Measurements from ENCODE around the gene STX2.

Gene STX2

DNA sequence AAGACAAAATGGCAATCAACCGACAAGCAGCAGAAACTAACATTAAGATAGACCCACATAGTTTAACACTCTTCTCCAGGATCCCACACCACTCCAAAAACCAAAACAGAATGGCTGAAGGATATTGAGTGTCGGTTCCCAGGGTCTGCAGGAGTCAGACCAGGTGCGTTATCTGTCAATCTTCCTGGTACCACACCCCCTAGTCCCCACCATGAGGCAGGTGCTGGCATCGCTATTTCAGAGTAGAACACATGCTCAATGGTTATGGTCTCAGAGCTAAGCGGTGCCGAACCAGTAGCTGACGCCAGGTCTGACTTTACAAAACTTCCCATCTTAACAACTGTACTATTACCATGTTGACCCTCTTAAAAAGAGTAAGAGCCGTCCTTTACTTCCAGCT, 10.2 kb downstream of the STX2 start:
- no peak for DNase-seq (ENCODE audit: low read depth)
- Histone ChIP-seq H3K9ac (ENCODE audit: low read length) (no peak overlapping the region), H3K4me3 (ENCODE audit: low read length) (no peak overlapping the region), H3K9me3 (ENCODE audit: control insufficient read depth, low read length) (no peaks in the 10 kb centered on the region), H3K36me3 (ENCODE audit: control insufficient read depth, insufficient read depth, low read length, severe bottlenecking) (no peaks in the 10 kb centered on the region), H3K4me1 (ENCODE audit: control insufficient read depth, insufficient read depth, low read length) (peaks cover 34% of the 10 kb centered on the region), H3K27me3 (replicated peaks; ENCODE audit: control insufficient read depth, insufficient read depth, low read length) (no peaks in the 10 kb centered on the region)

DNA sequence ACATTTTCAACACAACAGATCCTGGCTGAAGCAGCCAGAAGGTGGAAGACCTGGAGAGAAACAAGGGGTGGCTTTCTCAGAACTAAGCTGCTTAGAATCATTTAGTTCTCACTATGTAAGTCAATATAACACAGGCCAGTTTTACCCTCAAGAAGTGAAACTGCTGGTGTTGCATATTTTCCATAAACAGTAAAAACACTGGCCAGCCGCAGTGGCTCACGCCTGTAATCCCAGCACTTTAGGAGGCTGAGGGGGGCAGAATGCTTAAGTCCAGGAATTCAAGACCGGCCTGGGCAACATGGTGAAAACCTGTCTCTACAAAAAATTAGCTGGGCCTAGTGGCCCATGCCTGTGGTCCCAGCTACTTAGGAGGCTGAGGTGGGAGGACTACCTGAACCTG, 11.6 kb downstream of the STX2 start:
- H3K9ac ChIP-seq (ENCODE audit: low read length) = peak overlapping the region; percentile 64
- H3K9me3 ChIP-seq (ENCODE audit: control insufficient read depth, low read length) = no peaks in the 10 kb centered on the region
- H3K36me3 ChIP-seq (ENCODE audit: control insufficient read depth, insufficient read depth, low read length, severe bottlenecking) = peaks cover 13% of the 10 kb centered on the region
- H3K27me3 ChIP-seq (replicated peaks; ENCODE audit: control insufficient read depth, insufficient read depth, low read length) = no peaks in the 10 kb centered on the region
- DNase-seq (ENCODE audit: low read depth) = peak; percentile 38
- no peak overlapping the region for H3K4me3 ChIP-seq (ENCODE audit: low read length)
- peaks cover 24% of the 10 kb centered on the region for H3K4me1 ChIP-seq (ENCODE audit: control insufficient read depth, insufficient read depth, low read length)

DNA sequence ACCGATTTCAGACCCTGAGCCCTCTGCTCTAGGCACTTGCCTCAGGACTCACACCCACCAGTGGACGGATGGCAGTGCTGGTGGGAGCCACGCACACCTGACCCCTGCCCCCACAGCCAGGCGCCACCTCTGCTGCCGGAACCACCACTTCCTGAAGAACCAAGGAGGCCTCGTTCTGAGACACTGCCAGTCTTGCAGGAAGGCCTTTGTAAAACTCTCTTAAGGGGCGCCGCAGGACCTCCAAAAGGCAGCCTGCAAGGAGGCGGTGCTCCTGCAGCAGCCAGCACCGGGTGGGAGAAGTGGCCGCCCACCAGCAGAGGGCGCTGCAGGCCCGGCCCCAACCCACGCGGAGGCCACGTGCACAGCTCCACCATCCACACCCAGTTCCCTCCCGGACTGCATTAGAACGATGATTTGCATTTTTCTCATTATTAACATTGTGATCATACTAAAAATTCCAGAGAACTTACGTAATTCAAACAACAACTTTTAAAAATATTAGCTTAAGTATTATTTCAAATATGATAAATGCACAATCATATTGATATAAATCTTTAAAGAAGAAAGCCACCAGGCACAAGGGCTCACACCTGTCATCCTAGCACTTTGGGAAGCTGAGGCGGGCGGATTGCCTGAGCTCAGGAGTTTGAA, 12.8 kb downstream of the STX2 start:
- peak overlapping the region; percentile 53 for H3K9ac ChIP-seq (ENCODE audit: low read length)
- no peaks in the 10 kb centered on the region for H3K27me3 ChIP-seq (replicated peaks; ENCODE audit: control insufficient read depth, insufficient read depth, low read length)
- no peak overlapping the region for H3K4me3 ChIP-seq (ENCODE audit: low read length)
- H3K4me1 ChIP-seq (ENCODE audit: control insufficient read depth, insufficient read depth, low read length) = peaks cover 22% of the 10 kb centered on the region
- H3K9me3 ChIP-seq (ENCODE audit: control insufficient read depth, low read length) = no peaks in the 10 kb centered on the region
- DNase-seq (ENCODE audit: low read depth) = peak; percentile 63
- H3K36me3 ChIP-seq (ENCODE audit: control insufficient read depth, insufficient read depth, low read length, severe bottlenecking) = peaks cover 20% of the 10 kb centered on the region

DNA sequence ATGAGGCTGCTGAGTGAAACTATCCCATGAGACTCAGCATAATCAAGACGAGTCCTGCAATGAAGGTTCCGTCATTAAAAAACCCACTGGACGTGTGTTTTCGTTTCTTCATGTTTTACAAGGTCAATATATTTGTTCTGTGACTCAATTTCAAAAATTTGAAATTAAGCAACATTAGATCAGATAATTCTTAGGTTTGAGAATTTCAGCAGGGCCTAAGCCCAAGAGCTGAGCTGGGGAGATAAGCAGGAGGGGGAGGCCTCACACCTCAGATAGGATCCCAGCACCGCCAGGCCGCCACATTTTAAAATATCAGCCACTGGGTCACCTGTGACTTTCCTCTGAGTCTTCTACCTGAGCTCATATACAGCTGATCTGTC, 13.3 kb downstream of the STX2 start:
- no peaks in the 10 kb centered on the region for H3K27me3 ChIP-seq (replicated peaks; ENCODE audit: control insufficient read depth, insufficient read depth, low read length)
- no peaks in the 10 kb centered on the region for H3K9me3 ChIP-seq (ENCODE audit: control insufficient read depth, low read length)
- DNase-seq (ENCODE audit: low read depth) = no peak
- no peak overlapping the region for H3K4me3 ChIP-seq (ENCODE audit: low read length)
- peaks cover 25% of the 10 kb centered on the region for H3K36me3 ChIP-seq (ENCODE audit: control insufficient read depth, insufficient read depth, low read length, severe bottlenecking)
- H3K4me1 ChIP-seq (ENCODE audit: control insufficient read depth, insufficient read depth, low read length) = peaks cover 22% of the 10 kb centered on the region
- H3K9ac ChIP-seq (ENCODE audit: low read length) = peak overlapping the region; percentile 53

DNA sequence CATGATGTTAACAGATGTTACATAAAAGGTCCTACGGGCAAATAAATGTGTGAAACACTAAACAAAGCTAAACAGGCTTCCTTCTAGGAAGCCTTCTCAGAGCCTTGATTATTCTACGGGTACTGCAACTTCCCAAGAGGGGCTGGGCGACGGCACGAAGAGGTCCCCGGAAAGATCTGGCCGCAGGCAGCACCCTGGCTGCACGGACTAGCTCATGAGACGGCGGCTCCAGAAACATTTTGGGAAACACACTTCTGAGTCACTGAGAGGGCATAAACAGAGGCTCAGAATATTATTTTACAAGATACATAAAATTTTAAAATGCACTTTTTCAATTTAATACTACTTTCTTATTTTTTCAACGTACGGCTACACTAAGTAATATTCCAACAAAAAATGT, 19.4 kb downstream of the STX2 start:
- Histone ChIP-seq H3K36me3 (ENCODE audit: control insufficient read depth, insufficient read depth, low read length, severe bottlenecking) (peaks cover 37% of the 10 kb centered on the region), H3K9ac (ENCODE audit: low read length) (no peak overlapping the region), H3K9me3 (ENCODE audit: control insufficient read depth, low read length) (no peaks in the 10 kb centered on the region), H3K27me3 (replicated peaks; ENCODE audit: control insufficient read depth, insufficient read depth, low read length) (no peaks in the 10 kb centered on the region), H3K4me1 (ENCODE audit: control insufficient read depth, insufficient read depth, low read length) (peaks cover 1% of the 10 kb centered on the region), H3K4me3 (ENCODE audit: low read length) (no peak overlapping the region)
- DNase-seq (ENCODE audit: low read depth) = no peak

DNA sequence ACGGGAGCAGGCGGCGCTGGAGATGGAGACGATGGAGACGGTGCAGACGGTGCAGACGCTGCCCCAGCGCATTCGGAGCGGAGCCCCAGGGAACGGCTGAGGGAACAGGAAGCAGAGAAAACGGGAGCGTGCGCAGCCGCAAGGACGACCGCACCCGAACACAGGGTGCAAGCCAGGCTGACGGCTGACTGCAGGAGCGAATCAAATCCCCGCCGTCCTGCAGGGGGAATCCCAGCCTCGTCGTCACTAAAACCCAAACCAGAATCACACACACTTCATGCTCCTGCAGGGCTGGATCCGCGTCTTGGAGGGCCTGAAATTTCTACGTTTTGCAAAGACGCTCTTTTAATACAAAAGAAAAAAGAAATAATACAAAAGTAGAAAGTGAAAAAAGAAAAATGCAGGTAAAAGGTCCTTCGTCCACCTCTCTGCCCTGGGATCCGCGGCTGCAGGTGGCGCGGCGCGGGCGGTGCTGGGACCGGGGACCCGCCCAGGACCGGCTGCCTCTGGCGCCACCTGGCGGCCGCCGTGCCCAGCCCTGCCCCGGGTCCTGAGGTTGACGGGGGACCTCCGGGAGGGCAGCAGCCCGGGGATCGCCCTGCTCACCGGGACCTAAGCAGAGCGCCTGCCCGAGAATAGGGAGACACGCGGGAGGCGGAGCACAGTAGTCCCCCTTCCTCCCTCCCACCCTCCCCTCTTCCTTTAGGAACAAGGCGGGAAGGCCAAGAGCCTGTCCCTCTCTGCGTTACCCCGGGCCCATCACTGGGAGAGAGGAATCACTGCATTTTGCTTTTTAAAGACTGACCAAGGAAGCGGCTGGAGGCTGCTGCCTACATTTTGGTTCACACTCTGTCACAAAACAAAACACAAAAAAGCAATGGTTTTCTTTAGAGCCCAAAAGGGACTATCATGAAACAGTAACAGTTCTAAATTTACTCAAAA, 20.1 kb downstream of the STX2 start:
- H3K9ac ChIP-seq (ENCODE audit: low read length) = peak overlapping the region; percentile 46
- peak overlapping the region; percentile 81 for H3K4me3 ChIP-seq (ENCODE audit: low read length)
- no peaks in the 10 kb centered on the region for H3K9me3 ChIP-seq (ENCODE audit: control insufficient read depth, low read length)
- no peaks in the 10 kb centered on the region for H3K27me3 ChIP-seq (replicated peaks; ENCODE audit: control insufficient read depth, insufficient read depth, low read length)
- H3K36me3 ChIP-seq (ENCODE audit: control insufficient read depth, insufficient read depth, low read length, severe bottlenecking) = peaks cover 37% of the 10 kb centered on the region
- peak; percentile 44 for DNase-seq (ENCODE audit: low read depth)
- H3K4me1 ChIP-seq (ENCODE audit: control insufficient read depth, insufficient read depth, low read length) = no peaks in the 10 kb centered on the region

DNA sequence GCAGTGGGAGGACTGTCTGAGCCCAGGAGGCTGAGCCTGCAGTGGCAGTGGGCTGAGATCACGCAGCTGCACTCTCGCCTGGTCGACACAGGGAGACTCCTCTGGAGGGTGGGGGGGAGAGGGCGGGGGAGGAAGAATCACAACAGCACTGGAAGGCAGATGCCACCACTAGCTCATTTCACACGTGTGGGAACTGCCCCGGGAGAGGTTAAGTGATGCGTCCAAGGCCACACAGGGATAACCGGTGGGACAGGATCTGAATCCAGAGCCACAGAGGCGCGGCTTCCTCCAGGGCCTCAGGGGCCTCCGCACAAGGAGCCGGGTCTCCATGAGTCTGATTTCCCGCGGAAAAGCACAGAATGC, 20.8 kb downstream of the STX2 start:
- Histone ChIP-seq H3K9me3 (ENCODE audit: control insufficient read depth, low read length) (no peaks in the 10 kb centered on the region), H3K36me3 (ENCODE audit: control insufficient read depth, insufficient read depth, low read length, severe bottlenecking) (peaks cover 33% of the 10 kb centered on the region), H3K4me3 (ENCODE audit: low read length) (peak overlapping the region; percentile 81), H3K4me1 (ENCODE audit: control insufficient read depth, insufficient read depth, low read length) (no peaks in the 10 kb centered on the region), H3K27me3 (replicated peaks; ENCODE audit: control insufficient read depth, insufficient read depth, low read length) (no peaks in the 10 kb centered on the region), H3K9ac (ENCODE audit: low read length) (peak overlapping the region; percentile 46)
- no peak for DNase-seq (ENCODE audit: low read depth)

DNA sequence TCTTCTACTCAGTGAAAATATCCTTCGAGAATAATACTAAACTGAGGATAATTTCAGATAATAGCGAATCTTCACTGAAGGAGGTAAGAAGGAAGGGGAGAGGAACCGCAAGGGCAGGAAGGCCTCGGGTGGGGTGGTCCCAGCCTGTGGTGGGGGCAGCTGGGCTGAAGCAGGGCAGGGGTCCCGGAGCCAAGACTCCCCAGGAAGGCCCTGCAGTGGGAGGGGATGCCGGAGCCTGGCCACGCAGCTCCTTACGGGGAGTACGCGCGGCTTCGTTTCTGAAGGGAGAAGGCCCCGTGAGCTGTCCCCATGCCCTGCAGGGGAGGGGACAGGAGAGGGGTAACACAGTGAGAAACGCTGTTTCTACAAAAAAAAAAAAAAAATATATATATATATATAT, 21.2 kb downstream of the STX2 start:
- H3K4me3 ChIP-seq (ENCODE audit: low read length) = no peak overlapping the region

DNA sequence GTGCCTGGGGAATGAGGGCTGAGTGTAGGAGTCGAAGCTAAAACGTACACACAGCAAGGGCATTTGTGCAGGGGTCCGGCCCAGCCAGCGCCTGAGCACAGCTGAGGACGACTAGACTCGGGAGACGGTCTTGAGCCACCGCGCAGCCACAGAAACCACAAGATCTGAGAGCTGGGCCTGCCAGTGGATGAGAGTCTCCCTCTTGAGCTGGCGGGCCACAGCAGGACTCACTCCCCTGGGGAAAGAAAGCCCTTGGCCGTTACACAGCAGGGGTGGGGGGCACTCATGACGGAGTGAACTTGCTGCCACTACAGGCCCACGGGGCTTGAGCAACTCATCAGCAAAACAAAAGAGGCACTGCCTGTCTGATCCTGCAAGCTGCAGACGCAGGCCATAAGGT, 23.0 kb downstream of the STX2 start:
- DNase-seq (ENCODE audit: low read depth) = no peak
- Histone ChIP-seq H3K4me1 (ENCODE audit: control insufficient read depth, insufficient read depth, low read length) (no peaks in the 10 kb centered on the region), H3K9ac (ENCODE audit: low read length) (no peak overlapping the region), H3K36me3 (ENCODE audit: control insufficient read depth, insufficient read depth, low read length, severe bottlenecking) (peaks cover 24% of the 10 kb centered on the region), H3K4me3 (ENCODE audit: low read length) (no peak overlapping the region), H3K9me3 (ENCODE audit: control insufficient read depth, low read length) (no peaks in the 10 kb centered on the region), H3K27me3 (replicated peaks; ENCODE audit: control insufficient read depth, insufficient read depth, low read length) (no peaks in the 10 kb centered on the region)

More for the DNA sequence above, 21.2 kb downstream of the STX2 start:
- H3K9ac ChIP-seq (ENCODE audit: low read length) = no peak overlapping the region
- H3K36me3 ChIP-seq (ENCODE audit: control insufficient read depth, insufficient read depth, low read length, severe bottlenecking) = peaks cover 30% of the 10 kb centered on the region
- no peaks in the 10 kb centered on the region for H3K4me1 ChIP-seq (ENCODE audit: control insufficient read depth, insufficient read depth, low read length)
- DNase-seq (ENCODE audit: low read depth) = no peak
- no peaks in the 10 kb centered on the region for H3K9me3 ChIP-seq (ENCODE audit: control insufficient read depth, low read length)
- no peaks in the 10 kb centered on the region for H3K27me3 ChIP-seq (replicated peaks; ENCODE audit: control insufficient read depth, insufficient read depth, low read length)

DNA sequence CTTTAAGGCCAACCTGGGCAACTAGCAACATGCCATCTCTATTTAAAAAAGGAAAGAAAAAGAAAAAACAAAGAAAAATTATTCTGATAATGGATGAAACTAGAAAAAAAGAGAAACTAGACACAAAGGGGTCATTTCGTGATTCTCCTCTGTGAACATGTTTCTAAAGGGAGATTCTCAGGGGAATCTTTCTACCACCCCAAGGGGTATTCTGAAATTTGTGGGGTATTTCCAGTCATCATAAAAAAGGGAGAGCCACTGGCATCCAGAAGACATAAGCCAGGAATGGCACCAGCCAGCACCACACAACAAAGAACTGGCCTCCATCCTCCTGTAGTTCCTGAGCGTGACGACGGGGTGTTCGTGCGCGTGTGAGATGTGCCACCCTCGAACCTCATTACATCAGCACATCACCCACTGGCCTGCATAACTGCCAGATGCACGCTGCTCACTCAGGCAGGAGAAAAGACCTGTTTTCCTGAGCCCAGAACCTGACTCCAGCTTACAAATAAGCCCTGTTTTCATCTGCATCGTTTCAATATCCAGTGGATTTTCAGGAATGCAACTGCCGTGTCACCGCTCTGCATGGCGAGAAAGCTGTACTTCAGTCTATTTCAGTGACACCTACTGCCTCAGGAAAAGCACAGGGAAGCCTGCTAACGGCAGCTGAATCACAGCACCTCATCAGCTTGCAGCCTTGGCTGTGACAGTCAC, 23.9 kb downstream of the STX2 start:
- Histone ChIP-seq H3K4me3 (ENCODE audit: low read length) (no peak overlapping the region), H3K4me1 (ENCODE audit: control insufficient read depth, insufficient read depth, low read length) (no peaks in the 10 kb centered on the region), H3K9me3 (ENCODE audit: control insufficient read depth, low read length) (no peaks in the 10 kb centered on the region), H3K9ac (ENCODE audit: low read length) (no peak overlapping the region), H3K36me3 (ENCODE audit: control insufficient read depth, insufficient read depth, low read length, severe bottlenecking) (peaks cover 24% of the 10 kb centered on the region), H3K27me3 (replicated peaks; ENCODE audit: control insufficient read depth, insufficient read depth, low read length) (no peaks in the 10 kb centered on the region)
- DNase-seq (ENCODE audit: low read depth) = no peak

DNA sequence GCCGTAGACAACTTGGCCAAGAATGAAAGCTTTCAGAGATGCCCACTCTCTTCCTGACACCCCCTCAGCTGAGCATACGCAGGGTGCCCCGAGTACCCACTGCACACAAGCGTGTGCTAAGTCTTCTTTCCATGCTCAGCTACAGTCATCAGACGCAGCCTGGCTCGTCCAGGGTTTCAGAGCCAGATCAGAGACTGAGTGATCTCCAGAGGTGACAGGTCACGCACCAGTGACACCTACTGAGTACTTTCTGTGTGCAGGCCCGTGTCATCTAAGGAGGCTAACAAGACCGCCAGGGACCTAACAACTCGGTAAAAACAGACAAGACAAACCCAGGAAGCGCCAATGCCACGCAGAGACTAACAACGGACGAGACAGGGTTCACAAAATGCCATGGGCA, 25.1 kb downstream of the STX2 start:
- Histone ChIP-seq H3K9ac (ENCODE audit: low read length) (no peak overlapping the region), H3K36me3 (ENCODE audit: control insufficient read depth, insufficient read depth, low read length, severe bottlenecking) (peaks cover 24% of the 10 kb centered on the region), H3K4me1 (ENCODE audit: control insufficient read depth, insufficient read depth, low read length) (peaks cover 2% of the 10 kb centered on the region), H3K4me3 (ENCODE audit: low read length) (no peak overlapping the region), H3K27me3 (replicated peaks; ENCODE audit: control insufficient read depth, insufficient read depth, low read length) (no peaks in the 10 kb centered on the region), H3K9me3 (ENCODE audit: control insufficient read depth, low read length) (no peaks in the 10 kb centered on the region)
- DNase-seq (ENCODE audit: low read depth) = no peak
